HFF-Myc (cell line): Measurements from ENCODE around the gene ANKRD55.
"Not testable (repeated sequence)": the region's sequence is repeated elsewhere in the genome, so short reads cannot be mapped to it uniquely, and the experiment has no call there.

Experiments
- DNase-seq: peaks from one replicate; pipeline ENCODE4 v3.0.0-alpha.2; 2011; ENCODE audit warnings: low read depth; ENCODE audit errors: extremely low read depth
- H3K4me3 ChIP-seq: replicated peaks from 2 replicates; pipeline ENCODE4 v1.5.1; 2011; ENCODE audit warnings: low read depth, mild to moderate bottlenecking, control low read depth, low read length
- TF ChIP-seq, protein P1 (sequence below): IDR thresholded peaks from 2 replicates; pipeline ENCODE4 v1.5.1; 2012; ENCODE audit warnings: mild to moderate bottlenecking, low read depth, low read length, control low read depth; ENCODE audit errors: missing control alignments

Gene ANKRD55

GRCh38 chr5:56264417-56265025, 31.4 kb upstream of the ANKRD55 start:
- TF ChIP-seq, protein P1, sequence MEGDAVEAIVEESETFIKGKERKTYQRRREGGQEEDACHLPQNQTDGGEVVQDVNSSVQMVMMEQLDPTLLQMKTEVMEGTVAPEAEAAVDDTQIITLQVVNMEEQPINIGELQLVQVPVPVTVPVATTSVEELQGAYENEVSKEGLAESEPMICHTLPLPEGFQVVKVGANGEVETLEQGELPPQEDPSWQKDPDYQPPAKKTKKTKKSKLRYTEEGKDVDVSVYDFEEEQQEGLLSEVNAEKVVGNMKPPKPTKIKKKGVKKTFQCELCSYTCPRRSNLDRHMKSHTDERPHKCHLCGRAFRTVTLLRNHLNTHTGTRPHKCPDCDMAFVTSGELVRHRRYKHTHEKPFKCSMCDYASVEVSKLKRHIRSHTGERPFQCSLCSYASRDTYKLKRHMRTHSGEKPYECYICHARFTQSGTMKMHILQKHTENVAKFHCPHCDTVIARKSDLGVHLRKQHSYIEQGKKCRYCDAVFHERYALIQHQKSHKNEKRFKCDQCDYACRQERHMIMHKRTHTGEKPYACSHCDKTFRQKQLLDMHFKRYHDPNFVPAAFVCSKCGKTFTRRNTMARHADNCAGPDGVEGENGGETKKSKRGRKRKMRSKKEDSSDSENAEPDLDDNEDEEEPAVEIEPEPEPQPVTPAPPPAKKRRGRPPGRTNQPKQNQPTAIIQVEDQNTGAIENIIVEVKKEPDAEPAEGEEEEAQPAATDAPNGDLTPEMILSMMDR = peak; percentile 69
- H3K4me3 ChIP-seq = no peak overlapping the region
- no peak for DNase-seq

DNA sequence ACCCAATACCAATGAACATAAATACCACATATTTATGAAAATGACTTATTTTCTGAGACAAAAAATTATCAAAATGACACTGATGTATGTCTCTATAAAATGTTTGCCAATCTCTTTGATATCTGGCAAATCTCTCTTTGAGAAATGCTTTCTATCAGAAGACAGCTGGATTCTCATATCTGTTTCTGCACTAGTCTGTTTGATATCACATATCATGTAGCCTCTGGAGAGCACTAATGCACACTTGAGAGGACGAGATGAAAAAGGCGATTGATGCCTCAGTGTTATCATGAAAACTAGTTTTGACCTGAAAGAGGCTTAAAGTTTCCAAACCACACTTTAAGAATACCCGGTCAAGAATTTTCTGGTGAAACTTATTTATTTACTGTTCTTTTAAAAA, 29.1 kb upstream of the ANKRD55 start:
- DNase-seq = no peak
- H3K4me3 ChIP-seq = no peak overlapping the region
- TF ChIP-seq, protein P1 = no peak

- TF ChIP-seq, protein P1 = no peak
- no peak overlapping the region for H3K4me3 ChIP-seq
- peak; percentile 43 for DNase-seq
Measured at GRCh38 chr5:56259002-56259511, 25.9 kb upstream of the ANKRD55 start.

GRCh38 chr5:56257763-56258529, 24.8 kb upstream of the ANKRD55 start:
- not testable (repeated sequence) for DNase-seq, H3K4me3 ChIP-seq

DNA sequence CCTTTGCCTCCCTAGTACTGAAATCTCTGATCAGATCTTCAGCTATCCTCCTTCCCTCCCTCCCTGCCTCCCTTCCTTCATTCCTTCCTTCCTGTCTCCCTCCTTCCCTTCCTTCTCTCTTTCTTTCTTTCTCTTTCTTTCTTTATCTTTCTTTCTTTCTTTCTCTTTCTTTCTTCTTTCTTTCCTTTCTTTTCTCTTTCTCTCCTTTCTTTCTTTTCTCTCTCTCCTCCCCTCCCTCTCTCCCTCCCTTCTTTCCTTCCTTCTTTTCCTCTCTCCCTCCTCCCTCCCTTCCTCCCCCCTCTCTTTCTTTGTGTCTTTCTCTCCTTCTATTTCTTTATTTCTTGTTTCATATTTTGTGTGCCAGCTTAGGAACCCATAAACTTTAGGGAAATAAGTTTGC, 23.9 kb upstream of the ANKRD55 start:
- TF ChIP-seq, protein P1 = no peak
- no peak for DNase-seq
- H3K4me3 ChIP-seq = no peak overlapping the region

DNA sequence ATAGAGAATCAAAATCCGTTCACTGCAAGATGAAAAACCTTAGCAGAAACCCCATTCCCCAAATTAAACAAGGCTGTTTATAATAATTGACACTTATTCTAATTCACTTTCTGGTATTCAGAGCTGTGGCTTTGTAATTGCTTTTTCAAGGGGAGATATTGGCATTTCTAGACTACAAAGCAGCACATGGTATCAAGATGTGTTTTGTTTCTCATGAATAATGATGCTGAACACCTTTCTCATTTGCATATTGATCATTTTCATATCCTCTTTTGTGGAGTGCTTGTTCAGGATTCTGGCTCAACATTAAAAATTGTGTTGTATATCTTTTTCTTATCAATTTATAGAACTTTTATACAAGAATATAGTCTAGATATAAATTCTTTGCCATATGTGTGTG, 22.4 kb upstream of the ANKRD55 start:
- TF ChIP-seq, protein P1 = no peak
- no peak for DNase-seq
- H3K4me3 ChIP-seq = no peak overlapping the region

DNA sequence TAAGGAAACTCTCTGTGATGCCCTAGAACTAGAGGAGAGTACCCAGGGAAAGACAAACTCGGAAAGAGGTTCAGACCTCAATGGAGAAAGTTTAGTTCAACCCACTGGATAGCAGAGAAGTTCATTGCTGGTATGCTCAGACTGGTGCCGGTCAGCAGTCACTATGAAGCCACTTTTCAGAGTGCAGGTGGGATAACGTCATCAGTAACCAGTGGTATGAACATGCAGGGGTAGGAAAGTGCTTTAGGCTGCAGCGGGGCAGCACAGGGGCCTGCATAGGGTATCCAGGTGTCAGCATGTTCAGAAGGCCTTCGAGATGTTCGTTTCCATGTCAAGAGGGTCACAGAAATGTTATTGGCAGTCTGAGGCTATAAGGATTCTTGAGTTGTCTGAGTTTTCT, 20.8 kb upstream of the ANKRD55 start:
- DNase-seq = no peak
- TF ChIP-seq, protein P1 = no peak
- no peak overlapping the region for H3K4me3 ChIP-seq
